ENCODE results near the gene RTTN. TPM values are rescaled to one million over a fixed set of nuclear protein-coding genes. Genes with fewer than 3 reads are reported as not detected.

Gene RTTN
- polyA plus RNA-seq, 2 donors = 2.3 to 2.8 TPM

DNA sequence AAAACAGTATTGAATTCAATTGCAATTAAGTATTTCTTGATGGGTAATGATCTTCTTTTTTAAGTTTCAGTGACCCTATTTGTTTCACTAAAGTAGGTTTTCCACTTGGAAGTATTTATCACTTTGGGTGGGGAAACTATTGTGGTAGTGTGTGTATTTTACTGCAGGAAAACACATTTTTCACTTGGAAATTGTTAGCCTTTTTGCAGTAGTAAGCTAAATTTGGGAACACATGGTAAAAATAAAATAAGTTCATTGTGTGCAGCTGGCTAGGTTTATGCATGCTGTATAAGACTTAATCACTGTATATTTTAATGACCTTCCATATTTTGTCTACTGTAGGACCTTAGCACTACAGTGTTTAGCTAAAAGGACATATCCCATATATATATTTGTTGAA, 28.5 kb upstream of the RTTN start:
- Histone ChIP-seq H3K9me3 (ENCODE audit: control insufficient read depth in 2 of 2, insufficient read depth in 1 of 2, low read depth in 1 of 2, low read length in 1 of 2) (no peaks in the 10 kb centered on the region), H3K36me3 (ENCODE audit: control insufficient read depth in 2 of 2, insufficient read depth in 2 of 2, low read length in 1 of 2) (no peaks in the 10 kb centered on the region), H3K27me3 (ENCODE audit: control insufficient read depth in 1 of 2, insufficient read depth in 2 of 2, low read length in 2 of 2) (no peaks in the 10 kb centered on the region), H3K4me1 (ENCODE audit: control insufficient read depth in 2 of 2, insufficient read depth in 2 of 2, low read length in 1 of 2) (no peaks in the 10 kb centered on the region), H3K27ac (ENCODE audit: low read depth in 2 of 2, low read length in 1 of 2) (no peak overlapping the region), H3K4me3 (ENCODE audit: low read depth in 1 of 2, low read length in 2 of 2) (no peak overlapping the region)

DNA sequence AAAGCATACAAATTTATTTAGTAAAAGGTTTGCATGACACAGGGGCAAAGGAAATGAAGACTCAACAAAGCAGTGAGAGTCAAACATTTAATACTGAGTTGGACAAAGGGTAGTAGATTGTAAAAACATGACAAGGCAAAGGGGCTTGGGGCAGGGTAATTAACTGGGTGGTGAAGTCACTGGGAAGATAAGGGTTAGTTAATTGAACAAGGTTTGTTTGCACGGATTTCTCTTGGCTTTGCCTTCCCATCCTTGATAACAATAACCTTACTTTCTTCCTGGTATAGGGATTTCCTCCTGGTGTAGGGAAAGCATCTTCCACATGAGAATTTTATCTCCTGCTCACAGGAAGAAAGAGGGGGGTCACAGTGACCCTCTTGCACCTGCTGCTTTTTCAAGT, 26.8 kb upstream of the RTTN start:
- H3K27me3 ChIP-seq (ENCODE audit: control insufficient read depth in 1 of 2, insufficient read depth in 2 of 2, low read length in 2 of 2) = no peaks in the 10 kb centered on the region
- 38% methylated on average over 1 of the region's 1 CpG for WGBS, 2 donors

DNA sequence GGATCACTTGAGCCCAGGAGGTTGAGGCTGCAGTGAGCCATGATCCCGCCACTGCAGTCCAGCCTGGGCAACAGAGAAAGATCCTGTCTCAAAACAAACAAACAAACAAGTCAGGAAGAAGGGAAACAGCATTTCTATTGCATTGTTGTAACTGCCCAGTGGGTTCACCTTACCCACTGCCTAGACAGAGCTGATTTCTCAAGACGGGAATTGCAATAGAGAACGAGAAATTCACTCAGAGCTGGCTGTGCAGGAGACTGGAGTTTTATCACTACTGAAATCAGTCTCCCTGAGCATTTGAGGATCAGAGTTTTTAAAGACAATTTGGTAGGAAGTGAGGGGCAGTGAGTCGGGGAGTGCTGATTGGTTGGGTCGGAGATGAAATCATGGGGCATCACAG, 24.2 kb upstream of the RTTN start:
- Histone ChIP-seq H3K27ac (ENCODE audit: low read depth in 2 of 2, low read length in 1 of 2) (no peak overlapping the region), H3K9me3 (ENCODE audit: control insufficient read depth in 2 of 2, insufficient read depth in 1 of 2, low read depth in 1 of 2, low read length in 1 of 2) (peaks cover 0 to 3% of the 10 kb centered on the region in 2 donors), H3K27me3 (ENCODE audit: control insufficient read depth in 1 of 2, insufficient read depth in 2 of 2, low read length in 2 of 2) (no peaks in the 10 kb centered on the region), H3K4me3 (ENCODE audit: low read depth in 1 of 2, low read length in 2 of 2) (no peak overlapping the region), H3K4me1 (ENCODE audit: control insufficient read depth in 2 of 2, insufficient read depth in 2 of 2, low read length in 1 of 2) (no peaks in the 10 kb centered on the region), H3K36me3 (ENCODE audit: control insufficient read depth in 2 of 2, insufficient read depth in 2 of 2, low read length in 1 of 2) (no peaks in the 10 kb centered on the region)
- WGBS, 2 donors = 90 to 92% methylated on average over 5 of the region's 5 CpGs

More for the DNA sequence above, 26.8 kb upstream of the RTTN start:
- H3K27ac ChIP-seq (ENCODE audit: low read depth in 2 of 2, low read length in 1 of 2) = no peak overlapping the region
- no peaks in the 10 kb centered on the region for H3K36me3 ChIP-seq (ENCODE audit: control insufficient read depth in 2 of 2, insufficient read depth in 2 of 2, low read length in 1 of 2)
- no peaks in the 10 kb centered on the region for H3K4me1 ChIP-seq (ENCODE audit: control insufficient read depth in 2 of 2, insufficient read depth in 2 of 2, low read length in 1 of 2)
- H3K9me3 ChIP-seq (ENCODE audit: control insufficient read depth in 2 of 2, insufficient read depth in 1 of 2, low read depth in 1 of 2, low read length in 1 of 2) = peaks cover 0 to 3% of the 10 kb centered on the region in 2 donors
- no peak overlapping the region for H3K4me3 ChIP-seq (ENCODE audit: low read depth in 1 of 2, low read length in 2 of 2)

DNA sequence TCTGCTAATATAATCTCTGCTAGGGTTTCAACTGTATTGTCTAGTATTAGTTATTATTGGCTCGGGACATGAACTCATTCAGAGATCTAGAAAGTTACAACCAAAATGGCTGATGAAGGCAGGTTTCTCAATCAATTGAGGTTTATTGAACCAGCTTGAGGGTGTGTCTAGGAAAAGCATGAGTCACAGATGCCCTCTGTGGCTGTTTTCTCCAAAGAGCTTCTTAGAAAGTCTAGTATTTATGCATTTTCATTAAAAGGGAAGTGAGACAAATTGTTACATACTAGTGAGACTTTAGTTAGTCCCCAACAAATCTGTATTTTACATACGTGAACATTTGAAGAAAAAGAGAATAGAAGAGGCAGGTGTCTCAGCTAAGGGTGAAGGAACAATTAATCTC, 23.0 kb upstream of the RTTN start:
- Histone ChIP-seq H3K36me3 (ENCODE audit: control insufficient read depth in 2 of 2, insufficient read depth in 2 of 2, low read length in 1 of 2) (no peaks in the 10 kb centered on the region), H3K27ac (ENCODE audit: low read depth in 2 of 2, low read length in 1 of 2) (no peak overlapping the region), H3K4me3 (ENCODE audit: low read depth in 1 of 2, low read length in 2 of 2) (no peak overlapping the region), H3K27me3 (ENCODE audit: control insufficient read depth in 1 of 2, insufficient read depth in 2 of 2, low read length in 2 of 2) (no peaks in the 10 kb centered on the region), H3K9me3 (ENCODE audit: control insufficient read depth in 2 of 2, insufficient read depth in 1 of 2, low read depth in 1 of 2, low read length in 1 of 2) (peaks cover 0 to 3% of the 10 kb centered on the region in 2 donors), H3K4me1 (ENCODE audit: control insufficient read depth in 2 of 2, insufficient read depth in 2 of 2, low read length in 1 of 2) (no peaks in the 10 kb centered on the region)
- WGBS, 2 donors = 41 to 42% methylated on average over 2 of the region's 2 CpGs

DNA sequence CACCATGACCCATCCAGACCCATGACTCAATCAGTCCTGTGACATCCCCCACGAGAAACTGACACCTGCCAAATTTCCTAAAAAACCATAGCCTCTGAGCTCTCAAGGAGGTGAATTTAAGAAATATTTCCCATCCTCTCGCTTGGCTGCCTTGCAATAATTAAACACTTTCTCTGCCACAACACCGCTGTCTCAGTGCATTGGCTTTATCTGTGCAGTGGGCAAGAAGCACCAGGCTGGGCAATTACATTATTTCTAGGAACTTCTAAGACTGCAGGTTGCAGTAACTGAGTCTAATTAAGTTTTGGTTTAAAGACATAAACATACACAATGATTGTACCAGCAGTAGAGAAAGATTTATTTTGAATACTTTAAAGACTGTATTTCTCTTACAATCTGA, 22.0 kb upstream of the RTTN start:
- H3K27ac ChIP-seq (ENCODE audit: low read depth in 2 of 2, low read length in 1 of 2) = no peak overlapping the region
- H3K27me3 ChIP-seq (ENCODE audit: control insufficient read depth in 1 of 2, insufficient read depth in 2 of 2, low read length in 2 of 2) = no peaks in the 10 kb centered on the region
- no peaks in the 10 kb centered on the region for H3K4me1 ChIP-seq (ENCODE audit: control insufficient read depth in 2 of 2, insufficient read depth in 2 of 2, low read length in 1 of 2)
- no peak overlapping the region for H3K4me3 ChIP-seq (ENCODE audit: low read depth in 1 of 2, low read length in 2 of 2)
- peaks cover 0 to 3% of the 10 kb centered on the region in 2 donors for H3K9me3 ChIP-seq (ENCODE audit: control insufficient read depth in 2 of 2, insufficient read depth in 1 of 2, low read depth in 1 of 2, low read length in 1 of 2)
- no peaks in the 10 kb centered on the region for H3K36me3 ChIP-seq (ENCODE audit: control insufficient read depth in 2 of 2, insufficient read depth in 2 of 2, low read length in 1 of 2)
- 59 to 69% methylated on average over 3 of the region's 3 CpGs for WGBS, 2 donors

DNA sequence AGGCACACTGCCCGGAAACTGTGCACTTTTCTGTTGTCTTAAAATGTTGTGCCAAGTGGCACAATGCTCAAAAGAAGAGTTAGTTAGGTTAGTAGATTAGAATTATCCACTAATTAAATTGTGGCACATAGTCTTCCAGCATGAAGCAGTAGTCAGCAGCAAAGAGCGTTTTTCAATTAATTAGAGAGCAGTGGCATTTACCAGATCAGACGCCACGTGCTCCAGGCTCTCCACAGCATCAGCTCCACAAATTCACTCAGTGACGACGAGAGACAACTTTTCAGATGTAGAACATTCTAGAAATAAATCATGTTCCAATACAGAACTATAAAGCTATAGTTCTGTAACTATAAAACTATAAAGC, 16.4 kb upstream of the RTTN start:
- 79 to 82% methylated on average over 6 of the region's 6 CpGs for WGBS, 2 donors
- Histone ChIP-seq H3K36me3 (ENCODE audit: control insufficient read depth in 2 of 2, insufficient read depth in 2 of 2, low read length in 1 of 2) (no peaks in the 10 kb centered on the region), H3K9me3 (ENCODE audit: control insufficient read depth in 2 of 2, insufficient read depth in 1 of 2, low read depth in 1 of 2, low read length in 1 of 2) (no peaks in the 10 kb centered on the region), H3K27me3 (ENCODE audit: control insufficient read depth in 1 of 2, insufficient read depth in 2 of 2, low read length in 2 of 2) (no peaks in the 10 kb centered on the region), H3K4me1 (ENCODE audit: control insufficient read depth in 2 of 2, insufficient read depth in 2 of 2, low read length in 1 of 2) (no peaks in the 10 kb centered on the region), H3K27ac (ENCODE audit: low read depth in 2 of 2, low read length in 1 of 2) (no peak overlapping the region), H3K4me3 (ENCODE audit: low read depth in 1 of 2, low read length in 2 of 2) (no peak overlapping the region)

DNA sequence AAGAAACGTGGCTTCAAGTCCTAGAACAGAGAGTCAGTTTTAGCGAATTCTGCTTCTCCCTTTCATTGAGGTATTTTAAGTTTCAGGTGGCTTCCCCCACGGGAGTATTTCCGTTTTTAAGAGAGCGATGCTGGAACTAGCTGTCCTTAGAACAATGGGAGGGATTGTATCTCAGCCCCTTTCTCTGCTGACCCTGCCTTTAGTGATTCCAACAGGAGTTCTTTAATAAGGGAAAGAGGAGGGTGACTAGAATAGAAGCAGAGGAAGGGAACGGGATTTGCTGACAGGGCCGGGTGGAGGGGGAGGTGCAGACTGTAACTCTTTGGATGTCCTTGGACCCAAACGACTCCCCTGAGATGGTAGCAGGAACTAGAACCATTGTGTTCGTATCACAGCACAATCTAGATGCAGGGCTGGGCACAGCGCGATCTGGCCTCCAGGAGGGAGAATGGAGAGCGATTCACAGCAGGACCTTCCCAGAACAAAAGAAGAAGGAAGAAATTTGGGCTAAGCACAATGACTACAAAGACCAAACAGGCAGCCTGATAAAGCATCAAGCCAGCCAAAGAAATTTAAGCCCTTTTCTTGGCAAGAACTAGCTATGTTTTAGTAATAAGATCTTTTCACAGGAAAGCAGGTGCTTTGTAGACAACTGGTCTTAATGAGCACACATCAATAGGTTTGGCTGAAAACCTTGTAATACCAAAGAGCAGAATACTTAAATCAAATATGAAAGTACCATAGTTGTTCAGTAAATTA, 15.8 kb upstream of the RTTN start:
- Histone ChIP-seq H3K36me3 (ENCODE audit: control insufficient read depth in 2 of 2, insufficient read depth in 2 of 2, low read length in 1 of 2) (no peaks in the 10 kb centered on the region), H3K27ac (ENCODE audit: low read depth in 2 of 2, low read length in 1 of 2) (no peak overlapping the region), H3K9me3 (ENCODE audit: control insufficient read depth in 2 of 2, insufficient read depth in 1 of 2, low read depth in 1 of 2, low read length in 1 of 2) (no peaks in the 10 kb centered on the region), H3K27me3 (ENCODE audit: control insufficient read depth in 1 of 2, insufficient read depth in 2 of 2, low read length in 2 of 2) (no peaks in the 10 kb centered on the region), H3K4me3 (ENCODE audit: low read depth in 1 of 2, low read length in 2 of 2) (no peak overlapping the region), H3K4me1 (ENCODE audit: control insufficient read depth in 2 of 2, insufficient read depth in 2 of 2, low read length in 1 of 2) (no peaks in the 10 kb centered on the region)
- WGBS, 2 donors = 34 to 35% methylated on average over 12 of the region's 12 CpGs

DNA sequence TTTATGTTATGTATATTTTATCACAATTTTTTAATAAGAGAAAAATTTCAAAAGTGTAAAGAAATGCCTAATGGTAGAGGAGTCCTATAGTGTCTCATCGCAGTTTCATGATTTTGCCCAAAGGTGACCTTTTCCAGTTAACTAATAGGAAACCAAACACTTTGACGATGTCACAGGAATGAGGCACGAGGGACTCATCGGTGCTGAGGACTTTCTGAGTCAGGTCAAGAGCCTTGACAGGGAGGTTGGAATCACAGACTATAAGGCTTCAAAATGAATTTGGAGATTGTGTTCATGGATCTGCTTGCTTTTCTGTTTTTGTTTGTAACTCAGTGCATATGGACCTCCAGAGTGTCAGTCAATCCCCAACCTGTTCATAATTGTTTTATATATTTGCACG, 15.1 kb upstream of the RTTN start:
- Histone ChIP-seq H3K27ac (ENCODE audit: low read depth in 2 of 2, low read length in 1 of 2) (no peak overlapping the region), H3K36me3 (ENCODE audit: control insufficient read depth in 2 of 2, insufficient read depth in 2 of 2, low read length in 1 of 2) (no peaks in the 10 kb centered on the region), H3K4me3 (ENCODE audit: low read depth in 1 of 2, low read length in 2 of 2) (no peak overlapping the region), H3K4me1 (ENCODE audit: control insufficient read depth in 2 of 2, insufficient read depth in 2 of 2, low read length in 1 of 2) (no peaks in the 10 kb centered on the region), H3K9me3 (ENCODE audit: control insufficient read depth in 2 of 2, insufficient read depth in 1 of 2, low read depth in 1 of 2, low read length in 1 of 2) (no peaks in the 10 kb centered on the region), H3K27me3 (ENCODE audit: control insufficient read depth in 1 of 2, insufficient read depth in 2 of 2, low read length in 2 of 2) (no peaks in the 10 kb centered on the region)
- 80 to 86% methylated on average over 5 of the region's 5 CpGs for WGBS, 2 donors

DNA sequence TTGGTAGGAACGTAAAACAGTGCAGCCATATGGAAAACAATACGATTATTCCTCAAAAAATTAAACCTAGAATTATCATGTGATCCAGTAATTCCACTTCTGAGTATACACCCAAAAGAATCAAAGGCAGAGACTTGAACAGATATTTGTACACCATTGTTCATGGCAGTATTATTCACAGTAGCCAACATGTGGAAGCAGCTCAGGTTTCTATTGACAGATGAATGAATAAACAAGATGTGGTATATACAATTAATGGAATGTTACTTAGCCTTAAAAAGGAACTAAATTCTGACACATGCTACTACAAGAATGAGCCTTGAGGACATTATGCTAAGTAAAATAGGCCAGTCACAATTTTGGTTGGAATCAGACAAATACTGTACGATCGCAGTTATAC, 14.2 kb upstream of the RTTN start:
- 81 to 91% methylated on average over 4 of the region's 4 CpGs for WGBS, 2 donors
- Histone ChIP-seq H3K27ac (ENCODE audit: low read depth in 2 of 2, low read length in 1 of 2) (no peak overlapping the region), H3K9me3 (ENCODE audit: control insufficient read depth in 2 of 2, insufficient read depth in 1 of 2, low read depth in 1 of 2, low read length in 1 of 2) (no peaks in the 10 kb centered on the region), H3K4me3 (ENCODE audit: low read depth in 1 of 2, low read length in 2 of 2) (no peak overlapping the region), H3K4me1 (ENCODE audit: control insufficient read depth in 2 of 2, insufficient read depth in 2 of 2, low read length in 1 of 2) (no peaks in the 10 kb centered on the region), H3K27me3 (ENCODE audit: control insufficient read depth in 1 of 2, insufficient read depth in 2 of 2, low read length in 2 of 2) (no peaks in the 10 kb centered on the region), H3K36me3 (ENCODE audit: control insufficient read depth in 2 of 2, insufficient read depth in 2 of 2, low read length in 1 of 2) (no peaks in the 10 kb centered on the region)

DNA sequence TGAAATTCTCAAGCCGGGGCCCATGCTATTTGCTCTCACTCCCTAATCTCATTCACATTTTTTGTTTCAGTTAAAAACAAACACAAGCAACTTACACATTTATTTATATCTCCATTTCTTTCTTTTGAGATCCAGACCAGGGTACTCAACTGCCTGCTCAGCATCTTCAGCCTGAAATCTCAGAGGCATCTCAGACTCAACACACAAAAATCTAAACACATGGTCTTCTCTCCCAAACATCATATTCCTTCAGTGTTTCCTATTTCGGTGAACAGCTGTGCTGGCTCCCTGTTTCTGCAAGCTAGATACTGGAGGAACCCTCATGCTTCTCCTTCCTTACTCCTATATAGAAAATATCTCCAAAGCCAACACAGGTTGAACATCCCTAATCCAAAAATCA, 11.3 kb upstream of the RTTN start:
- 78% methylated on average over 2 of the region's 2 CpGs for whole genome bisulfite sequencing, 2 donors
- Histone ChIP-seq H3K36me3 (ENCODE audit: control insufficient read depth in 2 of 2, insufficient read depth in 2 of 2, low read length in 1 of 2) (no peaks in the 10 kb centered on the region), H3K27me3 (ENCODE audit: control insufficient read depth in 1 of 2, insufficient read depth in 2 of 2, low read length in 2 of 2) (no peaks in the 10 kb centered on the region), H3K9me3 (ENCODE audit: control insufficient read depth in 2 of 2, insufficient read depth in 1 of 2, low read depth in 1 of 2, low read length in 1 of 2) (no peaks in the 10 kb centered on the region), H3K4me1 (ENCODE audit: control insufficient read depth in 2 of 2, insufficient read depth in 2 of 2, low read length in 1 of 2) (no peaks in the 10 kb centered on the region), H3K27ac (ENCODE audit: low read depth in 2 of 2, low read length in 1 of 2) (no peak overlapping the region), H3K4me3 (ENCODE audit: low read depth in 1 of 2, low read length in 2 of 2) (no peak overlapping the region)

All from esophagus (tissue), 2 donors.